Endodermal cell (in vitro differentiated cells): Measurements from ENCODE around the gene ADH7. TPM values are rescaled to one million over a fixed set of nuclear protein-coding genes. Genes with fewer than 3 reads are reported as not detected.

Source experiments
- DNase-seq: peaks from one replicate; pipeline ENCODE4 v3.0.0-alpha.2; 2017
- H3K27ac ChIP-seq: 2 replicates; pipeline ENCODE4 v1.5.1; 2013; ENCODE audit warnings: mild to moderate bottlenecking, low read depth, low read length, moderate library complexity
- H3K27me3 ChIP-seq: 2 replicates; pipeline ENCODE4 v1.6.1; 2013; ENCODE audit warnings: mild to moderate bottlenecking, low read length, moderate library complexity; ENCODE audit not compliant: insufficient read depth, control insufficient read depth, poor library complexity, severe bottlenecking
- H3K36me3 ChIP-seq: 2 replicates; pipeline ENCODE4 v1.7.0; 2013; ENCODE audit warnings: mild to moderate bottlenecking, low read length, moderate library complexity; ENCODE audit not compliant: control insufficient read depth, insufficient read depth
- H3K4me1 ChIP-seq: one replicate; pipeline ENCODE4 v1.7.0; 2013; ENCODE audit warnings: low read length; ENCODE audit not compliant: control insufficient read depth, insufficient read depth
- H3K4me3 ChIP-seq: 2 replicates; pipeline ENCODE4 v1.5.1; 2013; ENCODE audit warnings: mild to moderate bottlenecking, low read length, moderate library complexity
- H3K9ac ChIP-seq: 2 replicates; pipeline ENCODE4 v1.6.1; 2013; ENCODE audit warnings: mild to moderate bottlenecking, low read length, moderate library complexity; ENCODE audit not compliant: poor library complexity, severe bottlenecking; ENCODE audit errors: extremely low read depth
- H3K9me3 ChIP-seq: 2 replicates; pipeline ENCODE4 v1.6.1; 2013; ENCODE audit warnings: mild to moderate bottlenecking, low read length, moderate library complexity; ENCODE audit not compliant: control insufficient read depth
- H3K27ac Mint-ChIP-seq: 2 replicates; pipeline ENCODE4 v1.8.0; 2020; ENCODE audit warnings: mixed read lengths
- H3K27me3 Mint-ChIP-seq: 2 replicates; pipeline ENCODE4 v1.8.0; 2021; ENCODE audit warnings: mild to moderate bottlenecking, mixed read lengths; ENCODE audit not compliant: insufficient read depth
- H3K36me3 Mint-ChIP-seq: 2 replicates; pipeline ENCODE4 v1.8.0; 2020; ENCODE audit warnings: low read depth, mixed read lengths
- H3K4me1 Mint-ChIP-seq: 2 replicates; pipeline ENCODE4 v1.8.0; 2020; ENCODE audit warnings: mixed read lengths
- H3K4me3 Mint-ChIP-seq: 2 replicates; pipeline ENCODE4 v1.8.0; 2020; ENCODE audit warnings: mild to moderate bottlenecking, moderate library complexity, mixed read lengths
- H3K9me3 Mint-ChIP-seq: 2 replicates; pipeline ENCODE4 v1.8.0; 2020; ENCODE audit warnings: mild to moderate bottlenecking, mixed read lengths
- WGBS, 2 experiments: methylation state at CpG; one replicate each; pipeline versions ENCODE4 v1.1.5 to v1.1.7; 2013; ENCODE audit warnings: missing lambda C conversion rate in 2 of 2, mixed read lengths in 1 of 2; ENCODE audit not compliant: insufficient coverage in 1 of 2, insufficient read length in 1 of 2; 5-methylcytosine and 5-hydroxymethylcytosine counted together
- total RNA-seq, 2 donors: library from RNA; stranded (reverse); fragmentation: NEBNext Ultra II Directional in 1 of 2; extraction: Animal tissue kit (Norgen Biotek cat#: 25700) in 1 of 2; gene quantifications; 2 replicates in 1 of 2; 3 replicates in 1 of 2; pipeline ENCODE4 v1.2.1, GENCODE V29; 2021
- TF ChIP-seq, protein P1 (sequence below): fragments of 200-600 bp; sonication (generic); conservative IDR thresholded peaks from 2 replicates; pipeline ENCODE4 v1.5.0; 2021; ENCODE audit warnings: antibody characterized with exemption, mild to moderate bottlenecking

ADH7 gene
- total RNA-seq, 2 donors from 2014 or later, result not detected

DNA sequence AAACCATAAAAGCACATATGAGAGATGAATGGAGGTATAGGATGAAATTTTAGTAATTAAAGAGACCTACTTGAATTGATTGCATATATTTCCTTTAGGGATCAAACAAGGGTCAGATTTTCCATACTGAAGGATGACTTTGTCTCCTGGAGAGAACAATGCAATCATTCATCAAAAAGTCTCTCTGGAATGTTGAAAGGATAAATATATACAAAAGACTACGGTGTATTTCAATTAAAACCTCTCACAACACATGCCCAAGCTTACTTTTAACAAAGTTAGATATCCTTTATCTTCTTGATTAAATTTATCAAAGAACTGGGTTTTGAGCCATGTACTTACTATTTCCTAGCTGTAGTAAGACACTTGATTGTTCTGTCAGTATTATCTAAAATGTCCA, 36.8 kb upstream of the ADH7 start:
- H3K4me3 Mint-ChIP-seq, result no peak overlapping the region
- H3K4me1 ChIP-seq, result no peaks in the 10 kb centered on the region

DNA sequence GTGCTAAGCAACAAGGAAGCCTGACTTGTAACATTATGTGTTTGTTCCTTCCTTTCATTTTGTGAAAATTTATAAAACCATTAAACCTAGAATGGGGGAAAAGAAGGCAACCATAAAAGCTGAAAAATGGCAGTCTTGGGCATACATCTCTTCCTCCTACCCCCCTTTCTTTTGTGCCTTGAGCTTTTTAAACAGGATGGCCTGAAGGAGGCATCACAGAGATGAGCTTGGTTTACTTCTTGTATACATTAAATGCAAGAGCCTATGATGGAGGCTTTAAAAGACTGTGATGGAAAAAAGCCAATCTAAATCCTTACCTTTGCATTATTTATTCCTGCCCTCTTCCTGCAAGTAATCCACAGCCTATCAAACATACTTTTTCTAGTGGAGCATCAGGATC, 36.2 kb upstream of the ADH7 start:
- Histone ChIP-seq H3K9ac (no peak overlapping the region), H3K36me3 (no peaks in the 10 kb centered on the region), H3K27ac (no peak overlapping the region), H3K9me3 (no peaks in the 10 kb centered on the region), H3K4me1 (no peaks in the 10 kb centered on the region), H3K4me3 (no peak overlapping the region), H3K27me3 (no peaks in the 10 kb centered on the region)
- H3K27ac Mint-ChIP-seq, result no peak overlapping the region
- H3K4me1 Mint-ChIP-seq, result no peaks in the 10 kb centered on the region
- TF ChIP-seq, protein P1, sequence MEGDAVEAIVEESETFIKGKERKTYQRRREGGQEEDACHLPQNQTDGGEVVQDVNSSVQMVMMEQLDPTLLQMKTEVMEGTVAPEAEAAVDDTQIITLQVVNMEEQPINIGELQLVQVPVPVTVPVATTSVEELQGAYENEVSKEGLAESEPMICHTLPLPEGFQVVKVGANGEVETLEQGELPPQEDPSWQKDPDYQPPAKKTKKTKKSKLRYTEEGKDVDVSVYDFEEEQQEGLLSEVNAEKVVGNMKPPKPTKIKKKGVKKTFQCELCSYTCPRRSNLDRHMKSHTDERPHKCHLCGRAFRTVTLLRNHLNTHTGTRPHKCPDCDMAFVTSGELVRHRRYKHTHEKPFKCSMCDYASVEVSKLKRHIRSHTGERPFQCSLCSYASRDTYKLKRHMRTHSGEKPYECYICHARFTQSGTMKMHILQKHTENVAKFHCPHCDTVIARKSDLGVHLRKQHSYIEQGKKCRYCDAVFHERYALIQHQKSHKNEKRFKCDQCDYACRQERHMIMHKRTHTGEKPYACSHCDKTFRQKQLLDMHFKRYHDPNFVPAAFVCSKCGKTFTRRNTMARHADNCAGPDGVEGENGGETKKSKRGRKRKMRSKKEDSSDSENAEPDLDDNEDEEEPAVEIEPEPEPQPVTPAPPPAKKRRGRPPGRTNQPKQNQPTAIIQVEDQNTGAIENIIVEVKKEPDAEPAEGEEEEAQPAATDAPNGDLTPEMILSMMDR, result peak; percentile 55
- DNase-seq, result no peak
- no peaks in the 10 kb centered on the region for H3K36me3 Mint-ChIP-seq
- no peaks in the 10 kb centered on the region for H3K27me3 Mint-ChIP-seq
- no peak overlapping the region for H3K4me3 Mint-ChIP-seq
- no peaks in the 10 kb centered on the region for H3K9me3 Mint-ChIP-seq

More for the DNA sequence above, 36.8 kb upstream of the ADH7 start:
- no peaks in the 10 kb centered on the region for H3K4me1 Mint-ChIP-seq
- no peak overlapping the region for H3K27ac Mint-ChIP-seq
- Histone ChIP-seq H3K36me3 (no peaks in the 10 kb centered on the region), H3K9ac (no peak overlapping the region), H3K27ac (no peak overlapping the region), H3K27me3 (no peaks in the 10 kb centered on the region), H3K4me3 (no peak overlapping the region), H3K9me3 (no peaks in the 10 kb centered on the region)
- WGBS, 2 experiments, result 88% methylated on average over 1 of the region's 1 CpG; no CpG with 5 or more reads in 1 of the 2 experiments
- H3K36me3 Mint-ChIP-seq, result no peaks in the 10 kb centered on the region
- TF ChIP-seq, protein P1, result no peak
- H3K9me3 Mint-ChIP-seq, result no peaks in the 10 kb centered on the region
- no peak for DNase-seq
- no peaks in the 10 kb centered on the region for H3K27me3 Mint-ChIP-seq

DNA sequence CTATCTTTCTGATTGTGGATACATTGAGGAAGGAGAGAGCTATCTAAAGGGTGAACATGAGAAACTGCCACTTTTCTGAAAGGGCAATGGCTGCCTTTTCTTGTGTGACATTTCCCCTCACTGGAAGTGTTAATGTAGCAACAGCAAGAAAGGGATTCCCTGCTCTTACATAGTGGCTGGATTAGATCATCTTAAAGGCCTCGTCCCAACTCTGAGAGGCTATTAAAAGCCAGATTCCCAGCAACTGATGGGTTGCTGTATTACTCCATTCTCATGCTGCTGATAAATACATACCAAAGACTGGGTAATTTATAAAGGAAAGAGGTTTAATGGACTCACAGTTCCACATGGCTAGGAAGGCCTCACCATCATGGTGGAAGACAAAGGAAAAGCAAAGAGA, 33.7 kb upstream of the ADH7 start:
- Histone ChIP-seq H3K27me3 (no peaks in the 10 kb centered on the region), H3K9ac (no peak overlapping the region), H3K36me3 (no peaks in the 10 kb centered on the region), H3K4me1 (no peaks in the 10 kb centered on the region), H3K27ac (no peak overlapping the region), H3K4me3 (no peak overlapping the region), H3K9me3 (no peaks in the 10 kb centered on the region)
- no peaks in the 10 kb centered on the region for H3K36me3 Mint-ChIP-seq
- H3K9me3 Mint-ChIP-seq, result no peaks in the 10 kb centered on the region
- no peak overlapping the region for H3K4me3 Mint-ChIP-seq
- TF ChIP-seq, protein P1, result no peak
- H3K27me3 Mint-ChIP-seq, result no peaks in the 10 kb centered on the region
- H3K4me1 Mint-ChIP-seq, result no peaks in the 10 kb centered on the region
- 86% methylated on average over 1 of the region's 1 CpG; no CpG with 5 or more reads in 1 of the 2 experiments for WGBS, 2 experiments
- H3K27ac Mint-ChIP-seq, result no peak overlapping the region
- no peak for DNase-seq
